A673 (cell line): ENCODE data around the gene ZNF599. TPM values are rescaled to one million over a fixed set of nuclear protein-coding genes. Genes with fewer than 3 reads are reported as not detected.
A peak's percentile ranks its signal among the peaks of the same experiment; 100 is the strongest.
"Not testable (repeated sequence)": the region's sequence is repeated elsewhere in the genome, so short reads cannot be mapped to it uniquely, and the experiment has no call there.

ENCODE experiments used
- BruUV-seq: library from RNA; stranded (reverse); fragments of 400-500 nt; replicated peaks from 2 replicates; lab custom pipeline; 2021; lab: Mats Ljungman, UMichigan
- CTCF ChIA-PET: fragments of 300-600 bp; sonication (Branson Sonifier 250); formaldehyde crosslinking; loops from one replicate; lab custom pipeline; 2022; ENCODE audit warnings: antibody characterized with exemption; lab: Charles Lee
- POLR2A ChIA-PET: fragments of 300-600 bp; sonication (Branson Sonifier 250); formaldehyde crosslinking; loops from one replicate; lab custom pipeline; 2022; ENCODE audit warnings: antibody characterized with exemption; ENCODE audit not compliant: low non-redundant PET; lab: Charles Lee
- DNase-seq: peaks from one replicate; pipeline ENCODE4 v3.0.0-alpha.2; 2015; ENCODE audit warnings: low spot score
- H3K27ac ChIP-seq: fragments of 200-600 bp; sonication (generic); 2 replicates; pipeline ENCODE4 v1.5.1; 2016; ENCODE audit warnings: mixed run types, low read depth, mild to moderate bottlenecking, mixed read lengths, antibody characterized with exemption, low read length; ENCODE audit not compliant: poor library complexity, severe bottlenecking
- H3K27me3 ChIP-seq: fragments of 200-600 bp; sonication (generic); replicated peaks from 2 replicates; pipeline ENCODE4 v1.6.1; 2017; ENCODE audit warnings: mixed run types, low read depth, mild to moderate bottlenecking, mixed read lengths, antibody characterized with exemption, low read length; ENCODE audit not compliant: insufficient read depth, poor library complexity
- H3K36me3 ChIP-seq: fragments of 200-600 bp; sonication (generic); 2 replicates; pipeline ENCODE4 v1.6.1; 2016; ENCODE audit warnings: mixed run types, mild to moderate bottlenecking, mixed read lengths, antibody characterized with exemption, low read length; ENCODE audit not compliant: insufficient read depth, poor library complexity, severe bottlenecking
- H3K4me1 ChIP-seq: fragments of 200-600 bp; sonication (generic); 2 replicates; pipeline ENCODE4 v1.6.1; 2017; ENCODE audit warnings: mixed run types, mild to moderate bottlenecking, mixed read lengths, antibody characterized with exemption, low read length; ENCODE audit not compliant: insufficient read depth, poor library complexity, severe bottlenecking
- H3K4me3 ChIP-seq: fragments of 200-600 bp; sonication (generic); 2 replicates; pipeline ENCODE4 v1.5.1; 2016; ENCODE audit warnings: low read depth, mixed run types, mild to moderate bottlenecking, mixed read lengths, low read length; ENCODE audit not compliant: poor library complexity, severe bottlenecking
- H3K9me3 ChIP-seq: fragments of 200-600 bp; sonication (generic); 2 replicates; pipeline ENCODE4 v1.6.1; 2016; ENCODE audit warnings: mixed run types, low read depth, mild to moderate bottlenecking, mixed read lengths, antibody characterized with exemption, low read length; ENCODE audit not compliant: poor library complexity, severe bottlenecking
- EZH2 ChIP-seq: fragments of 200-600 bp; sonication (generic); IDR thresholded peaks from 2 replicates; pipeline ENCODE4 v1.6.1; 2017; ENCODE audit warnings: borderline replicate concordance, low read depth, mild to moderate bottlenecking, mixed read lengths, antibody characterized with exemption, low read length; ENCODE audit not compliant: poor library complexity, severe bottlenecking
- intact Hi-C: fragments of 100-400 bp; cut with micrococcal nuclease; formaldehyde crosslinking; loops from one replicate; pipeline ENCODE4 v1.10.0; 2022; ENCODE audit not compliant: unreplicated experiment
- total RNA-seq: library from RNA; stranded (reverse); gene quantifications from 2 replicates; pipeline ENCODE4 v1.2.3, GENCODE V29; 2021
- TF ChIP-seq, protein P1 (sequence below): fragments of 300-800, 200-600 bp; sonication (generic); conservative IDR thresholded peaks from 2 replicates; pipeline ENCODE4 v1.5.1; 2017; ENCODE audit warnings: low read depth, mild to moderate bottlenecking, antibody characterized with exemption, low read length, moderate library complexity, mixed read lengths

Gene ZNF599
- total RNA-seq, 1 experiment from 2014 or later = 6.0 TPM

DNA sequence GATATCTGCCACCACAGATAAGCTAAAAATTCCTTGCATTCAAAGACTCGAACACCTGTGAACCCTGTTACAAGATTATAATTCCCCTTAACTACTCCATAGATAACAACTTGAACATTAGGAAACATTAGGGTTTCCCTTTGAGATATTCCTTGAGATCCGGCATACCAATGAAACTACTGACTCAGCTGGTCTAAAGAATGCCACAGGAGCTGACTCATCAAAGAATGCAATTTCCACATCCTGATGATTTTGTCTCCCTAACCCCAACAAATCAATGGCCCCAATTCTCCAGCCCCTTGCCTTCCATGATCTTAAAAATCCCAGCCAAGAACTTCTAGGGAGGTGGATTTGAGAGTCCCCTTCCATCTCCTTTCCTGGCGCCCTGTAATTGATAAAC is 35.6 kb upstream of the ZNF599 start:
- no peaks in the 10 kb centered on the region for H3K4me1 ChIP-seq
- ChIA-PET POLR2A (no interaction called here), CTCF (no interaction called here)
- intact Hi-C loops = no loop called here
- no peaks in the 10 kb centered on the region for H3K9me3 ChIP-seq
- DNase-seq = peak; percentile 5
- no peak overlapping the region for H3K27ac ChIP-seq
- H3K36me3 ChIP-seq = no peaks in the 10 kb centered on the region
- no peaks in the 10 kb centered on the region for H3K27me3 ChIP-seq
- no TSS peak for BruUV-seq
- no peak overlapping the region for H3K4me3 ChIP-seq
- TF ChIP-seq, protein P1, sequence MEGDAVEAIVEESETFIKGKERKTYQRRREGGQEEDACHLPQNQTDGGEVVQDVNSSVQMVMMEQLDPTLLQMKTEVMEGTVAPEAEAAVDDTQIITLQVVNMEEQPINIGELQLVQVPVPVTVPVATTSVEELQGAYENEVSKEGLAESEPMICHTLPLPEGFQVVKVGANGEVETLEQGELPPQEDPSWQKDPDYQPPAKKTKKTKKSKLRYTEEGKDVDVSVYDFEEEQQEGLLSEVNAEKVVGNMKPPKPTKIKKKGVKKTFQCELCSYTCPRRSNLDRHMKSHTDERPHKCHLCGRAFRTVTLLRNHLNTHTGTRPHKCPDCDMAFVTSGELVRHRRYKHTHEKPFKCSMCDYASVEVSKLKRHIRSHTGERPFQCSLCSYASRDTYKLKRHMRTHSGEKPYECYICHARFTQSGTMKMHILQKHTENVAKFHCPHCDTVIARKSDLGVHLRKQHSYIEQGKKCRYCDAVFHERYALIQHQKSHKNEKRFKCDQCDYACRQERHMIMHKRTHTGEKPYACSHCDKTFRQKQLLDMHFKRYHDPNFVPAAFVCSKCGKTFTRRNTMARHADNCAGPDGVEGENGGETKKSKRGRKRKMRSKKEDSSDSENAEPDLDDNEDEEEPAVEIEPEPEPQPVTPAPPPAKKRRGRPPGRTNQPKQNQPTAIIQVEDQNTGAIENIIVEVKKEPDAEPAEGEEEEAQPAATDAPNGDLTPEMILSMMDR = no peak
- TF ChIP-seq EZH2 = no peak

DNA sequence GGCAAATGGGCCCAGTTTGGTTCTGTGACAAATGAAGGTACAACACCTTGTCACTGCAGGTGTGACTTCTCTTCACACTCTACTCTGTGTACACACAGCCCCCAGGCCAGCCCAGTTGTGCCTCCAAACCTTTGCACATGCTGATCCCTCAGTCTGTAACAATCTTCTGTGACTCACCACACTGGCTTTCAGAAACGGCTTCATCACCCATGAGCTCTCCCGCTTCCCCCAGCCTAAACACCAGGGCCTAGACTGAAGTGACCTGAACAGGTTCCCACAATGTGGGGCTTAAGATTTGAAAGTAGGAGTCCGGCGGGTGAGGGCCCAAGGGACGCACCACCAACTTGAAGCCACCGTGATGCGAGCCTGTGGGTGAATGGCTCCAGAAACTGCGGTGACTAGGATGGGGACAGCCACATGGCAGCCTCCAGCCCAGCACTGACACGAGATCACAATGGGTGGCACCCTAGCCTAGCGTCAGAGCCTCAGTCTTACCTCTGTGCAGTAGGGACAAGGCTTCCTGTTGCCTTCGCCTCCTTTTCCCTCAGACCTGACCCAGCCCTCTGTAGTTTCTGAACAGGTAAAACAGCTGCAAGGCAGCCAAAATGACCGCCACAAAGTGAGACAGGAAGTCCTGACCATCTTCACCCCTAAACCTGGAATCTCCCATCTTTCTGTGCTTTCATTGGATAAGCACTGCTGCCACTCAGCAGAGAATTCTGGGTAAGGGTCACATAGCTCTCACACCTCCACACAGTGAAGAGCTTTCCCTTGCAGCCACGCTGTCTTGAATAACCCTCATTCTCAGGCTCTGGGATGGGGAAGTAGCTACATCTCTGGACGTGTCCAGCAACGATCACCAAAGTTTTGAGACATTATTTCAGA is 34.2 kb upstream of the ZNF599 start:
- Histone ChIP-seq H3K4me1 (no peaks in the 10 kb centered on the region), H3K27me3 (no peaks in the 10 kb centered on the region), H3K4me3 (no peak overlapping the region), H3K27ac (no peak overlapping the region), H3K36me3 (no peaks in the 10 kb centered on the region), H3K9me3 (no peaks in the 10 kb centered on the region)
- ChIA-PET POLR2A (no interaction called here), CTCF (interaction anchor here (0.6 kb wide), 1 partner anchor 84 kb away, joined by 3 read pairs; no protein-coding TSS in a partner anchor)
- no peak for DNase-seq
- intact Hi-C loops = no loop called here
- BruUV-seq = no TSS peak
- TF ChIP-seq EZH2 = no peak

- intact Hi-C loops = no loop called here
- no peak overlapping the region for H3K4me3 ChIP-seq
Observed at GRCh38 chr19:34804115-34804514, 31.1 kb upstream of the ZNF599 start.

GRCh38 chr19:34796953-34797352 is 23.9 kb upstream of the ZNF599 start:
- H3K27ac ChIP-seq, BruUV-seq, H3K9me3 ChIP-seq, H3K4me1 ChIP-seq, POLR2A ChIA-PET, H3K36me3 ChIP-seq, CTCF ChIA-PET, H3K4me3 ChIP-seq, intact Hi-C loops, DNase-seq, H3K27me3 ChIP-seq: not testable (repeated sequence)

More at GRCh38 chr19:34804115-34804514, 31.1 kb upstream of the ZNF599 start:
- no peaks in the 10 kb centered on the region for H3K27me3 ChIP-seq
- no peaks in the 10 kb centered on the region for H3K9me3 ChIP-seq
- DNase-seq = no peak
- CTCF ChIA-PET = no interaction called here
- POLR2A ChIA-PET = no interaction called here
- H3K4me1 ChIP-seq = no peaks in the 10 kb centered on the region
- H3K36me3 ChIP-seq = no peaks in the 10 kb centered on the region
- BruUV-seq = no TSS peak
- TF ChIP-seq, protein P1 = no peak
- TF ChIP-seq EZH2 = no peak
- no peak overlapping the region for H3K27ac ChIP-seq
